IPS-NIHi7 (cell line): ENCODE measurements around the gene ARID4B.
A peak's percentile ranks its signal among the peaks of the same experiment; 100 is the strongest.

Source experiments
- DNase-seq: peaks from one replicate; pipeline ENCODE4 v3.0.0; 2012; ENCODE audit warnings: mixed read lengths; ENCODE audit errors: extremely low spot score

Gene ARID4B

DNA sequence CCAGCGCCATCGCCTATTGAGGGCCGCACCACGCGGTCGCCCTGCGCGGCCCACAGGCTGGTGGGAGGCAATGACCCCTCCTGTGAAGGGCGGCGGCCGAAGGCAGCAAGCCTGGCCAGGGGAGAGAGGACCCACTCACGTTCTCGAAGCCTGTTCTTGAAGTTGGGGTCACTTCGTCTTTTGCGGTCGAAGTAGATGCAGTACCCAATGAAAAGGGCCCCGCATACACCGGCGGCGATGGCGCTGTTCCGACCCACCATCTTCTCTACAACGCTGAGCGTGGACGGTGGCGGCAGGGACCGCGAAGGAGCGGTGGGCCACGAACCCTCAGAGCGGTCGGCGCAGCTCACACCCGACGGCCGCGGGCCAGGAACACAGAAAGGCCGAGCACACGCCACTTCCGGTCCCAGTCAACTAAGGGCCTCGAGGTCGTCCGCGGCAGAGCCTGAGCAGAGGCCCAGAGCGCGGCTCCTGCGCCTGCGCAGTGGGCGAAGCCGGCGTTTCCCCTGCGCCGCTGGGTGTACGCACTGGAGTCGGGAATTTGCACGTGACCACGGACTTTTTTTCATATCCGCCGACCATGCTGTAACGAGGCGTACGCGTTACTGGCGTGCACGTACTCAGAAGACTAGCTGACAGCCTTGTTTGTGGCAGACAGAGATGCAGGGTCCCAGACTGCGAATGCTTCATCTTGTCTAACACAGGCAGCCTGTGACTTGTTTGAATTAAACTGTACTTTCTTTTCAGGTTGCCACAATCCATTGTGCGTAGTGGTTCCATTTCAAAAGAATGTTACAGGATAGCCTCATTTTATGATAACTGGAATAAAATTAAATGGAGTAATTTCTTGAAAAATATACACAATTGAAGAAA, 199.3 kb downstream of the ARID4B start, which contains the start of gene TOMM20:
TSS of gene TOMM20 (minus strand) at position 382 of the 873 bp plus-strand sequence. CDS start at position 260, 122 bp downstream.
- DNase-seq = peak; percentile 99

DNA sequence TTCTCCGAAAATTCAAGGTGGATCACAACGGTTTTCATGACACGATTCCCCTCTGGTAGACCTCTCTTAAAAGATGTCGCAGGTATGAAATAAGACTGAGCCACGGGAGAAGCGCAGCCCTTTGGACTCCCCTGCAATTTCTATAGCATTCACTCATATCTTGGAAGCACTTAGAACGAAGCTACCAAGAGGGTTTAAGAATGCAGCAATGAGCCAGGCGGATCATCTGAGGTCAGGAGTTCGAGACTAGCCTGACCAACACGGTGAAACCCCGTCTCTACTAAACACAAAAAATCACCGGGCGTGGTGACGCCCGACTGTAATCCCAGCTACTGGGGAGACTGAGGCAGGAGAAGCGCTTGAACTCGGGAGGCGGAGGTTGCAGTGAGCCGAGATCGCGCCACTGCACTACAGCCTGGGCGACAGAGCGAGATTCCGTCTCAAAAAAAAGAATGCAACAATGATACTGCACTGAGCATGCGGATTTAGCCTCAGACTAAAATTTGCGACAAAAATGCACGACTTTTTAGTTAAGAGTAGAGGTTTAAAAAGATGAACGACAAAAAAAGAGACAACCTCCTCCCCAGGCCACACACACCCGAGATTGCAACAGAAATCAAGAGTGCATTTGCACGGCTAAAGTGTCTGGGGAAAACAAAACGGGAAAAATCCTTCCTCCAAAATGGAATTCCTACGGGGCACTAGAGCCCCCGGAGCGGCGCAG, 200.1 kb downstream of the ARID4B start:
- DNase-seq = no peak

DNA sequence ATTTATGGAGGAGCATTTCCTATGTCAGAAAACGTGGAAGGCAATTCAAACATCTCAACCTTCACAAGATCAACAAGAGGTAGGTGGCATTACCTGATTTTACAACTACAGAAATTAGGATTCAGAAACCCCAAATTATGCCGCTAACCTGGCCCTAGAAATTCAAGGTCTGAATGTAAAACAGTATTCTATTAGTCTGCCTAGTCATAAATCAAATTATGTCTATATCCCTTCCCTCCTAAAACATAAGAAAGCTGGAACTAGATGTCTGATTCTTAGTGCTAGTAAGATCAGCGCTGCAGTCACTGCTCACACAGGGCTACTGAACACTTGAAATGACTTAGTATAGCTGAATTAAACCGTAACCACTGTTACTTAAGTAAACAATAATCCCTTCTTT, 200.8 kb downstream of the ARID4B start:
- DNase-seq = no peak

DNA sequence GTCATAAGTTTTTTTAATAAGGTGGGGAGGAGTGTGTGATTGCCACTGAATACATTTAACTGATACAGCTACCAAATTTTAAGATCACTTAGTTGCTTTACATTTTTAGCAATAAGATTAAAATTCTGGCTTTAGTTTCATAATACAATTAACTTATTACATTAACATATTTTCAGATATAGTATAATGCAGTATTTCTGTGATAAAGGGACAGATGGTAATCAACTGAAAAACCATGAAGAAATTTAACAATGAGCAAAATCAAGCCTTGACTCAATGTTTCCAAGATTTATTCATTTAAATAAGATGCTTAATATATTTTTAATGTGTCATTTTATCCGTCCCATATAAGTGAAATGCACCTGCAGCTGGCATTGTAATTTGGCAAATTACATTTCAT, 203.3 kb downstream of the ARID4B start:
- no peak for DNase-seq

DNA sequence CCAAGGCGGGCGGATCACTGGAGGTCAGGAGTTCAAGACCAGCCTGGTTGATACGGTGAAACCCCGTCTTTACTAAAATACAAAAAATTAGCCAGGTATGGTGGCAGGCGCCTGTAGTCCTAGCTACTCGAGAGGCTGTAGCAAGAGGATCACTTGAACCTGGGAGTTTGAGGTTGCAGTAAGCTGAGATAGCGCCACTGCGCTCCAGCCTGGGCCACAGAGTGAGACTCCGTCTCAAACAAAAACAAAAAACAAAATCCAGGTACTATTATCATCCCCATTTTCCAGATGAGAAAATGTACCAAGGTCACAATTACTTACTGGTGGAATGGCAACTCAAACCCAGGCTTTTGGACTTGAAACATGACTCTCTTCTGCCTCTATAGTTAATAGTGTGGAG, 203.9 kb downstream of the ARID4B start:
- DNase-seq = no peak

DNA sequence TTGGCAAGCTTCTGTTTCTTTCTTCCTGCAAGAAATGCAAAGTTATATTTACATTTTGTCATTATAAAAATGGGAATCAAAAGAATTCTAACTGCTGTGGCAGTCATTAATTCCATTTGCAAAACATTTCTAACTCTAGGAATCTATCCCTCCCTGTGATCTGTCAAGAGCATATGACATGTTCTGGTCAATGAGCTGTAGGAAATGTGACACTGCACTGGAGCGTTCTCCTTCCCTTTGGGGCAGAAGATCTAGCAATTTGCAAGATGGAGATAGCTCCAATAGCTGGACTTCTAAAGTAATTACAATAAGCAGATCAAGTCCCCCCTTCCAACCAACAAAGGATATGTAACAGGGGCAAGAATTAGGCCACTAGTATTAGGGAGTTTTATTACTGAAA, 205.6 kb downstream of the ARID4B start:
- DNase-seq = no peak
